A673 (cell line): ENCODE measurements around the gene ERC1.

Source experiments
- EZH2 ChIP-seq: fragments of 200-600 bp; sonication (generic); IDR thresholded peaks from 2 replicates; pipeline ENCODE4 v1.6.1; 2017; ENCODE audit warnings: borderline replicate concordance, low read depth, mild to moderate bottlenecking, mixed read lengths, antibody characterized with exemption, low read length; ENCODE audit not compliant: poor library complexity, severe bottlenecking
- TF ChIP-seq, protein P1 (sequence below): fragments of 300-800, 200-600 bp; sonication (generic); conservative IDR thresholded peaks from 2 replicates; pipeline ENCODE4 v1.5.1; 2017; ENCODE audit warnings: low read depth, mild to moderate bottlenecking, antibody characterized with exemption, low read length, moderate library complexity, mixed read lengths

DNA sequence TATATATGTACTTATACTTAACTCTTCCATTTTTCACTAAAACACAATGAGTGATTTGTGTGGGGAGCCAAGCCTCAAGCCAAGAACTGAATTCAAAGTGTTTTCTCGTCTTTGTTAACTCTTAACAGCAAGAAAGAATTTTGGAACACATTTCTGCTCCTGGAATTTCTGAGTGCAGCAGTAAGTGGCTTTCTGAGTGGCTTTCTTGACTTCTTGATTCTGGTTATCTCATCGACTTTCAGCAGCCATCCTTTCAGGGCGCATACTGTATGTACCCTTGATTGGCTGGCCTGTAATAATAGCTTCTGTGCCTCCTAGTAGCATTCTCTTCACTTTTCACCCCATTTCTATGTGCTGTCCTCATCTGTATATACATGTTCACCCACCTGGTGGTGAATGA, 446.0 kb downstream of the ERC1 start:
- TF ChIP-seq, protein P1, sequence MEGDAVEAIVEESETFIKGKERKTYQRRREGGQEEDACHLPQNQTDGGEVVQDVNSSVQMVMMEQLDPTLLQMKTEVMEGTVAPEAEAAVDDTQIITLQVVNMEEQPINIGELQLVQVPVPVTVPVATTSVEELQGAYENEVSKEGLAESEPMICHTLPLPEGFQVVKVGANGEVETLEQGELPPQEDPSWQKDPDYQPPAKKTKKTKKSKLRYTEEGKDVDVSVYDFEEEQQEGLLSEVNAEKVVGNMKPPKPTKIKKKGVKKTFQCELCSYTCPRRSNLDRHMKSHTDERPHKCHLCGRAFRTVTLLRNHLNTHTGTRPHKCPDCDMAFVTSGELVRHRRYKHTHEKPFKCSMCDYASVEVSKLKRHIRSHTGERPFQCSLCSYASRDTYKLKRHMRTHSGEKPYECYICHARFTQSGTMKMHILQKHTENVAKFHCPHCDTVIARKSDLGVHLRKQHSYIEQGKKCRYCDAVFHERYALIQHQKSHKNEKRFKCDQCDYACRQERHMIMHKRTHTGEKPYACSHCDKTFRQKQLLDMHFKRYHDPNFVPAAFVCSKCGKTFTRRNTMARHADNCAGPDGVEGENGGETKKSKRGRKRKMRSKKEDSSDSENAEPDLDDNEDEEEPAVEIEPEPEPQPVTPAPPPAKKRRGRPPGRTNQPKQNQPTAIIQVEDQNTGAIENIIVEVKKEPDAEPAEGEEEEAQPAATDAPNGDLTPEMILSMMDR, result no peak
- no peak for TF ChIP-seq EZH2
